ACHN (cell line): ENCODE results near the gene ST6GALNAC1.
A peak's percentile ranks its signal among the peaks of the same experiment; 100 is the strongest.

Experiments
- DNase-seq: peaks from one replicate; pipeline ENCODE4 v3.0.0-alpha.2; 2015
- in situ Hi-C: cut with HindIII; loops from 2 replicates; pipeline ENCODE4 v1.10.0; 2017; ENCODE audit warnings: low sequenced_read_pairs, low pct_ligation_motif_present, low pct_unique_long_range_greater_than_20kb

Gene ST6GALNAC1

DNA sequence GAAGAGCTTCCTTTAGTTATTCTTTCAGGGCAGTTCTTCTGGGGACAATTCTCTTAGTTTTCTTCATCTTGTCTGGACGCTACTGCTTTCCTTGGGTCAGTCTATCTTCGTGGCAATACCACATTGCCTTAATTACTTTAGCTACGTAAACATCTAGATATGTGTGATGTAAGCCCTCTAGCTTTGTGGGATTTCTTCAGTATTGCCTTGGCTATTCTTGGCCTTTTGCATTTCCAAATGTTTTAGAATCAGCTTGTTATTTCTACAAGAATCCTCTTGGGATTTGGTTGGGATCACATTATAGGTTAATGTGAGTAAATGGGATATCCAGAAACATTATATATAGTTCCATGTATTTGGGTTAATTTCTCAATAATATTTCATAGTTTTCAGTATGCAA, 48.9 kb downstream of the ST6GALNAC1 start:
- no peak for DNase-seq
- in situ Hi-C loops = no loop called here

DNA sequence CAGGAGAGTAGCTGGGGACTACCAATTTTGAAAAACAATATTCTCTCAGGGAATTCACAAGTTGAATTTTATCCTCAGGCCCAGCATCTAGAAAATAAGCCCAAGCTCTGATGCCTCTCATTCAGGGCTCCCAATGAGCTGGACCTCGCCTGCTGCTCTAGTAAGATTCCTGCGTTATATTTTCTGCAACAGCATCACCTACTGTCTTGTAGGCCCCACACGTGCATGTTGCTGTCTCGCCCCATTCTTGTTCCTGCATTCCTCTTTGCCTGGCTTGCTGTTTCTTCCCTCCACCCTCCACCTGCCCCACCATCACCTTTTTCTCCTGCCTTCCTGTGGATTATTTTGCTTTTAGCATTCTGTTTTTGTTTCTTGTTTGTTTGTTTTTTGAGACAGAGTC, 49.6 kb downstream of the ST6GALNAC1 start:
- in situ Hi-C loops = no loop called here
- DNase-seq = no peak

DNA sequence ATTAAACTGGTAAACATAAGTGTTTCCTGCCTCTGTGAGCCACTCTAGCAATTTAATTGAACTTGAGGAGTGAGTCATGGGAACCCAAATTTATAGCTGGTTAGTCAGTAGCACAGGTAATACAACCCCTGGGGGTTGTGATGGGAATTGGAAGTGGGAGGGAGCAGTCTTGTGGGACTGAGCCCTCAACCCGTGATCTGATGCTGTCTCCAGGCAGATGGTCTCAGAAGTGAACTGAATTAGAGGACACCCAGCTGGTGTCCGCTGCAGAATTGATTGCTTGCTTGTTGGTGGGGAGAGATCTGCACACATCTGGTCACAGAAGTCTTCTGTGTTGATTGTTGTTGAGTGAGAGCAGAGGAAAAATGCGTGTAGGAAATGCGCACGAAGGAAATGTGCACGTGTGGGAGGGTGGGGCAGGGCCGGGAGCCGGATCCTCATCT, 50.2 kb downstream of the ST6GALNAC1 start:
- no peak for DNase-seq
- in situ Hi-C loops = no loop called here

DNA sequence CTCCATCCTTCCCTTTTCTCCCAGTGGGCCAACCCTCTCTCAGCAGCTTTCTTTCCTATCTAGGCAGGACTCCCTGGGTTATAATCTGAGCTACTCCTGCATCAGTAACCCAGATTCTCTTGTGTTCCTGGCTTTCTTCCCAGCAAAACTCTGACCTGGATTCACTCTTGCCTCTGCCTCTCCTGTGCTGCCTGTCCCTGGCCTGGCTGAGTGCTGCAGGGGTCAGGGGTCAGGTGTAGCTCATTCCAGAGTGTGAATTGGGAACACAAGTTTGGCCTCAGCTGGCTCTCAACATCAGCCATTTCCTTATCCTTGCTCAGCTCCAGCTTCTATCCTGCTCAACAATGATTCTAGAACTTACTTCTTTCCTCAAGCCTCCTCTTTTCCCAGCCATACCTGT, 55.4 kb downstream of the ST6GALNAC1 start:
- in situ Hi-C loops = no loop called here
- no peak for DNase-seq

DNA sequence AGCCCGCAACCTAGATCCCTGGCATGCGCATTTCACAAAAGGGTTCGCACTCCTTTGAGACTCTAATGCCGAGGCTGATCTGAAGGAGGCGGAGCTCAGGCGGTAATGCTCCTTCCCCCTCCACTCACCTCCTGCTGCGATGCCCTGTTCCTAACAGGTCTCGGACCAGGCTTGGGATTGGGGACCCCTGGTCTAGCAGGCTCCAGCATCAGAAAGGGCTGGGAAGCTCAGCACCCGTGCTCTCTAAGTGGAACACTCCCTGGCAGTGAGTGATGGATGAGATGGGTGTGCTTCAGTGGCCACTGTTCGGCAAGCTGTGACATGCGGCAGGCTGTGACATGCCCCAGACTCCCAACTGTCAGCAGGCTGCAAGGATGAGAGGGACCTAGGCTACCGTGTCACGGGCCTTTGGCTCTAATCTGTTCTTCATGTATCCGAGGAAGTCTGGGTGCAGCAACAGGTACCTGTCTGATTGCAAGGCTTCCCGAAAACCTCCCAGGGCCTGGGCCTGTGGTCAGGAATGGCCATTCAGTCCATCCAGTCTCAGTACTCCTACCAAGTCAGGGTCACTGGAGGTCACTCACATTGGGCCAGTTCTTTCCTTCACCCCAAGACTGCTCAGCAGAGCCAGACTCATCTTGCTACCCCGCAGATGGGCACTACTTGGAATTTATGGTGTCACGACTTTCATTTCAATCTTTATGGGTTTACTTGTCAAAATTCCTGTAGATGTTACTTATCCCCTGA, 56.6 kb downstream of the ST6GALNAC1 start:
- in situ Hi-C loops = no loop called here
- no peak for DNase-seq

DNA sequence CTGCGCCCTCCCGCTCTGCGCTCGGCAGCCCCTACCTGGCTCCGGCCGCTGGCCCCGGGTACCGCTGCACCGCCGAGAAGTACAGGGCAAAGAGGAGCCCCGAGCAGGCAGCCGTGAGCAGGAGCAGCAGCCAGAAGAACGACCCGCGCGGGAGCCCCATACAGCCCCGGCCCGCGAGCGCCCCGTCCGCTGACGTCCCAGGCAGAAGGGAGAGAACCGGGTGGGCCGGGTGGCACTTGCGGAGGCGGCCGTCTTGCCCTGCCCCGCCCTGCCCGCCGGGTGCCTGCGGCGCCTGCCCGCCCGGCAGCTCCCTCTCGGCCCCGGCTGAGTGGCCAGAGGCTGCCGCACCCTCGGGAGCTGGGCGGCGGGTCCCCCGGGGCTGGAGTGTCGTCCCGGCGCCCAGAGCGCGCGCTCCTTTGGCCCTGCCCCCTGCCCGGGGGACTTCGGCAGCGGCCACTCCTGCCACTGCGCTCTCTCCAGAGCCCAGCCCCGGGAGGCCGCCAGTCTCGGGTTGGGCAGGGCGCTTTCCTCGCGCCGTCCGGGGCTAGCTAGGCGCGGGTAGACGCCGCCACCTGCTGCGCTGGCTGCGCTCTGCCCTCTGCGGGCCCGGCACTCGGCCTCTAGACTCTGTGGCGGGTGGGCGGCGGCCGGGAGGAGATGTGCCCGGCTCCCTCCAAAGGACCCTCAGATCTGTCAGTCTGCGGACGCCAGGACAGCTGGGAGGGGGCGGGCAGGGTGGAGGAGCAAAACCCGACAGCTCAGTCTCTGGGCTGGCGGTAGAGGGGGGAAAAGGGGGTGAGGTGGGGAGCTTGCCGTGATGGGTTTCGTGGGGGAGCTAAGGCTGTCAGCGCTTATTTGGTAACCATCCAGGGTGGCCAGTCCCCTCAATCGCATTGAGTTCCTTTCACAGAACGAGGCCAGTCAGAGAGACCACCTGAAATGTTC, 57.6 kb downstream of the ST6GALNAC1 start, which contains the start of gene ST6GALNAC2:
ST6GALNAC2 (minus strand) TSS at position 212 of the 945 bp plus-strand sequence; CDS start at position 160, 52 bp downstream.
- in situ Hi-C loops = no loop called here
- peak; percentile 51 for DNase-seq

DNA sequence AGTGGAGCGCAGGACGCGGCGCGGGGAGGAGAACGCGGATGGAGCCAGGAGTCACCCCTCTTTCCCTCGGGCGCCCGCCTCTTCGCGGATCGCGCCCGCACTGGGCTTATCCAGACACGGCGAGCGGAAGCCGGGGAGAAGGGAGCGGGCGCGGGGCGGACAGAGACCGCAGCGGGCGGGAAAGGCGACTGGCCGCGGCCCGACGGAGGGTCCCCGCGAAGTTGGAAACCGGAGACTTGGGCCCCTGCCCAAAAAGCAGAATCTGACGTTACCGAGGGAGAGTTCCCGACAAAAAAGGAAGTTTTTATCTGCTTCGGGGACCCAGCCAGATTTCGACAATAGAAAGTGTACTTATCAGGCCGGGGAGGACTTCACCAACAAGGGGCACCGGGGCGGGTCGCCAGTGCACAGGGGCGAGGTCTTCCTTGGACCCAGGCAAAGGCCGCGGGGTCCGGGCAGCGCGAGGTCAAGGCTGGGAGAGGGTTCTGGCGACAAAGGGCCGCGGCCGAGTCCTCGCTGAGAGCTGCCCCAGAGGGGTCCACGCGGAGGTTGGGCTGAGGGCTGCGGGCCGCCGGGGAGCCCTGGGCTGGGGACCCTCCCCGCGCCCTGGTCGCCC, 58.4 kb downstream of the ST6GALNAC1 start:
- in situ Hi-C loops = no loop called here
- no peak for DNase-seq

DNA sequence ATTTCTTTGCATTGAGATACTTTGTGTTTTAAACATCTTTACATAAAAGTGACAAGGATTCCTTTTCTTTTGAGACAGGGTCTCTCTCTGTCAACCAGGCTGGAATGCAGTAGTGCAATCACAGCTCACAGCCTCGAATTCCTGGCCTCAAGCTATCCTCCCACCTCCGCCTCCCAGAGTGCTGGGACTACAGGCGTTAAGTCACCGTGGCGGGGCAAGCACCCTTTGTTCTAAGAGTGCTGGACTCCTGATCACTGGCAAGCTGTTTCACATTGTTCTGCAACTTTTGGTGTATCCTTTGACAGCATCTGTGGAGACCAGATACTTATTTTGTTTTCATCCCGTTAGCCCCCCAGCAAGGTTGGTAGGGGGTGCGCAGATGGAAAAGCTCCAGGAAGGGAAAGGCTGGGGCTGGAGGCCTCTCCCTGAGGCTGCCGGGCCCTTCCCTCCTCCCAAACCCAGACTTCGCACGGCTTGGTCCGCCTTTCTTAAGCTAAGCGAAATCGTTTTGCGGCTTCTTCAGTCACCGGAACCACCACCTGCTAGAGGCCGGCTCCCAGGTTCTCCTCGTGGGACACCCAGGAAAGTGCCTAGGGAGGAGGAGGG, 59.0 kb downstream of the ST6GALNAC1 start:
- DNase-seq = no peak
- in situ Hi-C loops = no loop called here

DNA sequence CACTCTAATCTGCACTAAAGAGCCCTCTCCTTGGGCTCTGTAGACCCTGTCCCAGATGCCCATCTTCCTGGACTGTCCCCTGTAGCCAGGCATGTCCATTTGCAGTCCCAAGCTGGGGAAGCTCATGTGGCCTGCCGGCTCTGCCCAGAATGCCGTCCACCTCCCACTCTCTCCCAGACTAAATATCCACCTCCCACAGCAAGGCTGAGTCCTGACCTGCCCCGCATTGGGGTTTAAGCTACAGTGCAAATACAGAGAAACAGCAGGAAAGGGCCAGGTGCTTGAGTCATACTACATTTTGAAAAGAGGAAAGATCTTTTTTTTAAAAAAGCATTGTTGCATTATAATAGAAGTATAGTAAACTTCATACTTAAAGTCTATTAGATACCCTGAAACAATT, 60.9 kb downstream of the ST6GALNAC1 start:
- in situ Hi-C loops = no loop called here
- no peak for DNase-seq

DNA sequence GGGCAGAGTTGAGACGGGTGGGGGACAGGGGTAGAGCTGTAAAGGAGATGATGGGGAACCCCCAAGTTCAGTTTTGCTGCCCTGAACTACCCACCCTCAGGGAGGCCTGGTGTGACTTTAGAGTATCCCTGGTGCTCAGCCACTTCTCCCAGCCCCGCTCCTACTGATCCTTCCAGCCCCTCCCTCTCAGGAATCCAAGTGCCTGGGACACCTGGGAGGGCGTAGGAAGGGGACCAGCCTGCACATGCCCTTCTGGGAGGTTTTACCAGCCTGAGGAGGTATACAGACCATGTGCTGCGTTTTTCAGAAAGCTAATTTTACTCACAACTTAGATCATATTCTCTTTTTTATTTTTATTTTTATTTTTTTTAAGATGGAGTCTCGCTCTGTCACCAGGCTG, 62.0 kb downstream of the ST6GALNAC1 start:
- DNase-seq = no peak
- in situ Hi-C loops = no loop called here

DNA sequence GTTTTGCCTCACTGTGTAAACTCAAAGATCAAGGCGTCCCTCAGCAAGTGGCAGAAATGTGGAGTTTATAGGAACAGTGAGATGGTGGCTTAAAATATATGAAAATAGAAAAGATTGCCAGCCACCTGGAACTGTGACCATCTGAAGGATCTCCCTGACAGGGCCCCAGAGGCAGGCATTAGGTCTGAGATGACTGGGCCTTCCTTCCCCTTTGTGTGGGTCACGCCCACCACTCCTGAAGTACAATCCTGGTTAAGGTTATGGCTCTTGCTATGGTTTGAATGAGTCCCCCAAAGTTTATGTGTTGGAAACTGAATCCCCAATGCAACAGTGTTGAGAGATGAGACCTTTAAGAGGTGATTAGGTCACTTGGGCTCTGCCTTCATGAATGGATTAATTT, 64.3 kb downstream of the ST6GALNAC1 start:
- no peak for DNase-seq
- in situ Hi-C loops = loop anchor here (10.0 kb wide), 1 partner anchor 66 kb away; the partner anchor contains the start of gene ST6GALNAC1

DNA sequence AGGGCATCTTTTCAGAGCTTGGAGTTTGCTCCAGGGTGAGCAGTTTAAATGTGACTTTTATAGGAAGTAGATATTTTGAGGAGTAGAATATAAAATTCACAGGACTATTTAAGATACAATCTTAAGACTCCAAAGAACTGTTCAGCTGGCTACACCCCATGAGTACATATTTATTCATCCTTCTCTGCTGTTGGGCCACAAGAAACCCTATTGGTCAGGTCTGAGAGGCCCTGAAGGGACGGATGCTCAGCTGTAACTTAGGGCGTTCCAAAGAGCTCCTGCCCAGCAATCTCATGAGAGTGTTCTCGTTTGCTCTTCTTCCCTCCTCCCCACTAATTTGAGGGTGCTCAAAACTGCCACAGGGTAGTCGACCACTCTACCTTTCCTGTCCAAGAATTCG, 65.2 kb downstream of the ST6GALNAC1 start:
- in situ Hi-C loops = loop anchor here (10.0 kb wide), 1 partner anchor 66 kb away; the partner anchor contains the start of gene ST6GALNAC1
- DNase-seq = no peak

DNA sequence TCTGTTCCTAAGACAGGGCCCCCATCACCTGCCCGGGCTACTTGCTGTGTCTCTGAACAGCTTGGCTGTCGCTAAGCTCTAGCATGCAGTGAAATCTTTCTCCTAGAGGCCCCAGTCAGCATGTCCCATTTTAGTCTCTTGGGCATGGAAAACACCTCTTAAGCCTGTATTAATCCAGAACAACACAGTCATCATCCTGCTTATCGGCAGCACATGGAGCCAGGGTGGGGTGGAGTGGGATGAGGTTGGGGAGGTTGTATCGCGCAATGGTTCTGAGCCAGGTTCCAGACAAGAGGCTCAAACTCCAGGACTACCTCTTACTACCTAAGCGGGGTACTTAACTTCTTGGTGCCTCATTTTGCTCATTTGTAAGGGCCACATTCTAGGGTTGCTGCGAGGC, 65.7 kb downstream of the ST6GALNAC1 start:
- in situ Hi-C loops = loop anchor here (10.0 kb wide), 1 partner anchor 67 kb away; the partner anchor contains the start of gene ST6GALNAC1
- DNase-seq = no peak

DNA sequence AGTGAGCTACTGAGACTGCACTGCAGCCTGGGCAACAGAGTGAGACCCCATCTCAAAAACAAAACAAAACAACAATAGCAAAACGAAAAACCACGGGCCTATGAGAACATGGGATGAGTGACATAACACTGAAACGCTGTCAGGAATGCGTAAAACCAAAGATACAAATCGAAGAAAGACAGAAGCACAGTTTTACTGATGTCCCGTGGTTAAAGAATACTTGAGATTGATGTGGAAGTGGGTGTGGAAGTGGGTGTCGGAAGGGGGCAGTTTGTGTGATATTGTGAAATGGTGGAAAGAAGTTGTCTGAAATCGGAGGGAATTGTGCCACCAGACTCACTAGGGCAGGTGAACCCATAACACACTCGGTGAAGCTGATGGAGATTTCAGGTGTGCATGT, 67.4 kb downstream of the ST6GALNAC1 start:
- in situ Hi-C loops = loop anchor here (10.0 kb wide), 1 partner anchor 69 kb away; the partner anchor contains the start of gene ST6GALNAC1
- no peak for DNase-seq

DNA sequence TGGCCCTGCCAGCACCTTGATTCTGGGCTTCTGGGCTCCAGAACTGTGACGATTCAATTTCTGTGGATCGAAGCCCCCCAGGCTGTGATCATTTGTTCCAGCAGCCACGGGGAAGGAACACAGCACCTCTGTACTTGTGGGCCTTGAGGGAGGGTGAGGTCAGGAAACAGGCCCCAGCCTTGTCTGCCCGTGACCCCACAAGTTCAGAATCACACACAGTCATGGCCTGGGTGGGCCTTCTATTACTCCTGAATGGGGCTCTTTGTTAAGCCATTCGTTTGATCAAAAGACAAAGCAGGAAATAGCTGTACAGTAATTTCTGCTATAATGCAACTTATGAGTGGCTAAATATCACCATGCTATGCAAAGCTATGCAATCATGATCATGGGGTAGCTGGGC, 68.0 kb downstream of the ST6GALNAC1 start:
- no peak for DNase-seq
- in situ Hi-C loops = loop anchor here (10.0 kb wide), 1 partner anchor 69 kb away; the partner anchor contains the start of gene ST6GALNAC1
